ENCODE data around the gene CTSA. TPM values are rescaled to one million over a fixed set of nuclear protein-coding genes. Genes with fewer than 3 reads are reported as not detected.
A peak's percentile ranks its signal among the peaks of the same experiment; 100 is the strongest.
"Not testable (repeated sequence)": the region's sequence is repeated elsewhere in the genome, so short reads cannot be mapped to it uniquely, and the experiment has no call there.

CTSA gene
- total RNA-seq, 1 experiment from 2014 or later = 447 TPM

GRCh38 chr20:45861221-45862075, 29.7 kb upstream of the CTSA start:
- no peak for DNase-seq (ENCODE audit: low read depth, low spot score)
- in situ Hi-C loops (cut with HindIII; ENCODE audit: low pct_unique_long_range_greater_than_20kb, low sequenced_read_pairs) = no loop called here

- in situ Hi-C loops (cut with HindIII; ENCODE audit: low pct_unique_long_range_greater_than_20kb, low sequenced_read_pairs) = no loop called here
- no peak for DNase-seq (ENCODE audit: low read depth, low spot score)
Observed at GRCh38 chr20:45863543-45864470, 27.3 kb upstream of the CTSA start.

GRCh38 chr20:45866454-45866853, 24.7 kb upstream of the CTSA start:
- in situ Hi-C loops (cut with HindIII; ENCODE audit: low pct_unique_long_range_greater_than_20kb, low sequenced_read_pairs) = no loop called here
- DNase-seq (ENCODE audit: low read depth, low spot score) = no peak

- DNase-seq (ENCODE audit: low read depth, low spot score) = no peak
- in situ Hi-C loops (cut with HindIII; ENCODE audit: low pct_unique_long_range_greater_than_20kb, low sequenced_read_pairs) = no loop called here
Observed at GRCh38 chr20:45867136-45867818, 23.9 kb upstream of the CTSA start.

- DNase-seq (ENCODE audit: low read depth, low spot score) = no peak
- in situ Hi-C loops (cut with HindIII; ENCODE audit: low pct_unique_long_range_greater_than_20kb, low sequenced_read_pairs) = no loop called here
Observed at GRCh38 chr20:45867819-45868176, 23.3 kb upstream of the CTSA start.

GRCh38 chr20:45872626-45873025, 18.5 kb upstream of the CTSA start:
- DNase-seq (ENCODE audit: low read depth, low spot score) = no peak
- in situ Hi-C loops (cut with HindIII; ENCODE audit: low pct_unique_long_range_greater_than_20kb, low sequenced_read_pairs) = no loop called here

- in situ Hi-C loops (cut with HindIII; ENCODE audit: low pct_unique_long_range_greater_than_20kb, low sequenced_read_pairs) = no loop called here
Observed at GRCh38 chr20:45873409-45874103, 17.6 kb upstream of the CTSA start.

GRCh38 chr20:45874104-45874481, 17.0 kb upstream of the CTSA start:
- in situ Hi-C loops (cut with HindIII; ENCODE audit: low pct_unique_long_range_greater_than_20kb, low sequenced_read_pairs); DNase-seq (ENCODE audit: low read depth, low spot score): not testable (repeated sequence)

More at GRCh38 chr20:45873409-45874103, 17.6 kb upstream of the CTSA start:
- DNase-seq (ENCODE audit: low read depth, low spot score) = no peak

GRCh38 chr20:45874576-45874975, 16.6 kb upstream of the CTSA start:
- in situ Hi-C loops (cut with HindIII; ENCODE audit: low pct_unique_long_range_greater_than_20kb, low sequenced_read_pairs) = no loop called here
- DNase-seq (ENCODE audit: low read depth, low spot score) = peak; percentile 74

- in situ Hi-C loops (cut with HindIII; ENCODE audit: low pct_unique_long_range_greater_than_20kb, low sequenced_read_pairs) = no loop called here
- DNase-seq (ENCODE audit: low read depth, low spot score) = no peak
Observed at GRCh38 chr20:45878076-45878761, 12.9 kb upstream of the CTSA start.

- in situ Hi-C loops (cut with HindIII; ENCODE audit: low pct_unique_long_range_greater_than_20kb, low sequenced_read_pairs) = no loop called here
Observed at GRCh38 chr20:45880988-45881788, 9.9 kb upstream of the CTSA start, which contains the start of gene ZSWIM1. Gene ZSWIM1 (plus strand): TSS chr20:45881227. CDS start chr20:45882593, 1,366 bp downstream.

GRCh38 chr20:45882469-45883099, 8.6 kb upstream of the CTSA start:
- no peak for DNase-seq (ENCODE audit: low read depth, low spot score)
- in situ Hi-C loops (cut with HindIII; ENCODE audit: low pct_unique_long_range_greater_than_20kb, low sequenced_read_pairs) = no loop called here

More at GRCh38 chr20:45880988-45881788, 9.9 kb upstream of the CTSA start, which contains the start of gene ZSWIM1:
- DNase-seq (ENCODE audit: low read depth, low spot score) = peak; percentile 100

- no peak for DNase-seq (ENCODE audit: low read depth, low spot score)
- in situ Hi-C loops (cut with HindIII; ENCODE audit: low pct_unique_long_range_greater_than_20kb, low sequenced_read_pairs) = no loop called here
Observed at GRCh38 chr20:45883100-45883469, 8.1 kb upstream of the CTSA start.

- in situ Hi-C loops (cut with HindIII; ENCODE audit: low pct_unique_long_range_greater_than_20kb, low sequenced_read_pairs) = no loop called here
- DNase-seq (ENCODE audit: low read depth, low spot score) = no peak
Observed at GRCh38 chr20:45886590-45887345, 4.4 kb upstream of the CTSA start.

- in situ Hi-C loops (cut with HindIII; ENCODE audit: low pct_unique_long_range_greater_than_20kb, low sequenced_read_pairs) = no loop called here
- no peak for DNase-seq (ENCODE audit: low read depth, low spot score)
Observed at GRCh38 chr20:45887346-45887715, 3.8 kb upstream of the CTSA start, which contains the start of gene SPATA25. Gene SPATA25 (minus strand): TSS chr20:45887622. CDS start chr20:45887590, 32 bp downstream.

Data from SK-MEL-5 (cell line).